GM18507 (cell line): ENCODE results near the gene ST7.

Experiments
- DNase-seq: peaks from one replicate; pipeline ENCODE4 v3.0.0; 2011; ENCODE audit warnings: low read depth; ENCODE audit not compliant: insufficient read length; ENCODE audit errors: extremely low spot score
- FAIRE-seq: peaks from 2 replicates; lab custom pipeline; 2011; peaks lifted over from hg19 to GRCh38; lab: Jason Lieb, UNC

The ST7 gene

DNA sequence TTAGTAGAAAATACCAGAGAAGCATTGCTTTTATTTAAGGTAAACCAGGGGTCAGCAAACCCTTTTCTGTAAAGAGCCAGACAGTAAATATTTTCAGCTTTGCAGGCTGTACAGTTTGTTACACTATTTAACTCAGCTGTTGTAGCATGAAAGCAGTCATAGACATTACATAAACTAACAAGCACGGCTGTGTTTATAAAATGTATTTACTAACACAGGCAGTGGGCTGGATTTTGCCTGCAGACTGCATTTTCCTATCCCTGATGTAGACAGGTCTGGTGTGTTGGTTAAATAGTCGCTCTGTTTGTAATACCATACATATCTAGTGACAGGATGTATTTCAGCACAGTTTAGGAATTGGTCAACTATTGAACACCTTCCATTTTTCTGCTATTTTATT lies 129.3 kb downstream of the ST7 start:
- no peak for FAIRE-seq
- DNase-seq: no peak

DNA sequence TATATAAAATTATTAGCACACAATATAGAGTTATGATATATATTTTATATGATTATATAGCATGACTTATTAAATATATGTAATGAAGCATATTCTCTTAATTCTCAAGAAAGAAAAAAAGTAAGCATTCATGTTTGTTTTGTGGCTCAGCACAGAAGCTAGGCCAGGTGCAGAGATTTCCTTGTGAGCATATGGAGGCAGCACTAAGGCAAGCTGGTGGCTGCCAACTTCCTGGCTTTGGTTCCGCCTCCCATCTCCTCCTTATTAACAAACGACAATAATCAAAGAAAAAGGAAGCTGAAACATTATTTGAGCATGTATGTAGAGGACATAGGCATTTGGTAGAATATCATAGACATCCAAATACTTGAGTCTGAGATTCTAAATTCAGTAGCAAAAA lies 130.3 kb downstream of the ST7 start:
- no peak for DNase-seq
- FAIRE-seq: no peak

DNA sequence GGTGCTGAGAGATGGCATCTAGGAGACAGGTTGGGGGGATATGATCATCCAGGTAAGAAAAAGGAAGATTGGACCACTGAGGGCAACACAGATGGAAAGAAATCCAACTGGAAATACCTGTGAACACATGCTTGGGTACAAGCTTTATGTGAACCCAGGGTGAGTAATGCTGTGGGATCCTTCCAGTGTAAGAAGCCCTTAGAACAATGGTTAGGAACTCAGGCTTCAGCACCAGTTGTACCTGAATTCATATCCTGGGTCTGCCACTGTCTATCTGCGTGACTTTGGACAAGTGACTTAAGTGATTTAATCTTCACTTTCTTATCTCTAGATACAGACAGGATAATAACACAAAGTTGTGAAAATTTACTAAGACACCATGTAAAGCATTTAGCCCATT lies 131.0 kb downstream of the ST7 start:
- no peak for FAIRE-seq
- no peak for DNase-seq

DNA sequence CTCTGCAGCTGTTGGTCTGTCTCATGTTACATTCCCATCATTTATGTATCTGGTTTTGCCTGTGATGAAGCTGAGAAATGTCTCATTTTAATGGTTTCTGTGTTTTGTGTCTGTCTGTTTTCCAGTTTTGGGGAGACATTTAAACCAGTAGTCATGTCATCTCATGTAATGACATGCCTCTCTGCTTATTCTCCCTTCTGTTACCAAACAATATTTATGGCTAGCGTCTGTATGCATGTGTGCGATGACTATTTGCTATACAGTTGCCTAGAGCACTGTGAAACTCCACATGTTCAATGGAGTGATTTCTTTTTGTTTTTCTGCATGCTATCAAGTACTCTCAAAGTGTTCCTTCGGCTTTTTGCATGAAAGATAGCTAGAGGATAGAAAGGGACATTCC lies 132.0 kb downstream of the ST7 start:
- no peak for FAIRE-seq

DNA sequence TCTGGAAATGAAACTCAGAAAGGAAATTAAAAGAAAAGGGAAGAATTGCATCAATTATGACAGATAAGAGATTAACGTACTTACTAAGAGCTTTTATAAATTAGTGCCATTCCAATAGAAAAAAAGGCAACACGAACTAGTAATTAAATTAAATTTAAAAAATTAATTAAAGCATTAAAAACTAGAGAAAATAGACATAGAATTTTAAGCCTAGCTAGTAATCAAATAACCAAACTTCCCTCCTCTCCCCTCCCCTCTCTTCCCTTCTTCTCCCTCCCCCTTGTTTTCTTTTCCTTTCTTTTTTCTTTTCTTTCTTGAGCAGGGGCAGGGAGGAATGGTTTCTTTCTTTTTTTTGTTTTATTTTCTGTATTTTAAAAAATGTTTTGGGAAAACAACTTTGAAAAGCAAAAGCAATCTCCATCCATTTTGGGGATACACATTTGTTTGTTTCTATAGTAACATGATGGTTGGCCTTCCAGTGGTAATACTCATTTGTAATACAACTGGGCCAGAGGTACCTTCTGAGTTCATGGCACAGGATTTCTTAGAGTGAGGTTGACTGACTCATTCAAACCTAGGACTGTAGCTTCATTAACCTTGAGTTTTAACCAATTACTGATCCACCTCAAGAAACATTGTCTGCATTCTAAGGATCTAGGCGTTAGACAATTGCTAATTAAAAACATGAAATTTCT lies 132.6 kb downstream of the ST7 start:
- no peak for FAIRE-seq
- DNase-seq: no peak

More for the DNA sequence above, 132.0 kb downstream of the ST7 start:
- no peak for DNase-seq

DNA sequence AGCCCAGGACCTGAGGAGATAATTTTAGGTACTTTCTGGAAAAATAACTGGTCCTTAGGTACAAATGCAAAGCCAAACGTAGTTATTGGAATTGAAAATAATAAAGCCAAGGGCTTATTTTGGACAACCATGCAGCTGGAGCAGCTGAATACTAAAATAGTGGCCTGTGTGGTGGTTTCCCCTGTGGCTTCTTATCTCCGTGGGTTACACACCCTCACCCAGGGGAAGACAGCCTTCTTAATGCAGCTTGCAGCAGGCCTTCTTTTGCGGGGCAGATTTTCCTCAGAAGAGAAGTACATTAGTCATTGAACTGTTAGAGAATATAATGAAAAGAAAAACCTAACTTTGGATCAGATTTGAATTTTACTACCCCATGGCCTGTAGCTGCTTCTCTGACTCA lies 133.5 kb downstream of the ST7 start:
- DNase-seq (no peak), FAIRE-seq (no peak)

DNA sequence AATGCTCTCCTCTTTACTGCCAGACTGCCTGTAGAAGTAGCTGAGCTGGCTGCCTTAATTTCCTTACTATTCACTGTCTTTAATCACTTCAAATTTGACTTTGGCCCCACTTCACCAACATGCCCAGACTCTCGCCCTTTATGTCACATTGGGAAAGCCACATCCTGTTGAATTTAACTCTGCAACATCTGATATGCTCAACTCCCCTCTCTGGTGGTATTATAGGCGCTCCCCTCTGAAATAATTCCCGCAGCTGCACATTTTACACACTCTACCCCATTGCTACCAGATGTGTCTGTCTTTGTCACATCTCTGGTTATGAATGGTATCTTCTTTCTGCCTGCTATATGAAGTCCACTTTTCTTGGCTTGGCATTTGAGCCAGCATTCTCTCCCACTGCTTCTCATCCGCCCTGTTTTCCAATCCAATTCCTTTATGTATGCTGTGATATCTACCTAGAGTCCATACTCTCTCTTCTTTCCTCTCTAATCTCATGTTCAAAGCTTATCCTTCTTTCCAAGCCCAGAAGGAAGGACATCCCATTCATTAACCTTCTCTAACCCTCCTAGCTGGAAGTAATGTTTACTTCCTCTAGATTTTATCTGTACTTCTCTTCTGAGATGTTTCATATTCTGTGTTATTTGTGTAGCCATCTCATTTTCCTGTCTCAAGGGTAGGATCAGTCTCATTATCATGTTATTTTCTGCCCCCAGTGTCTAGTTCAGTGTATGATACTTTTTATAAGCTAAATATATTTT lies 134.5 kb downstream of the ST7 start:
- FAIRE-seq: peak; percentile 24
- no peak for DNase-seq

DNA sequence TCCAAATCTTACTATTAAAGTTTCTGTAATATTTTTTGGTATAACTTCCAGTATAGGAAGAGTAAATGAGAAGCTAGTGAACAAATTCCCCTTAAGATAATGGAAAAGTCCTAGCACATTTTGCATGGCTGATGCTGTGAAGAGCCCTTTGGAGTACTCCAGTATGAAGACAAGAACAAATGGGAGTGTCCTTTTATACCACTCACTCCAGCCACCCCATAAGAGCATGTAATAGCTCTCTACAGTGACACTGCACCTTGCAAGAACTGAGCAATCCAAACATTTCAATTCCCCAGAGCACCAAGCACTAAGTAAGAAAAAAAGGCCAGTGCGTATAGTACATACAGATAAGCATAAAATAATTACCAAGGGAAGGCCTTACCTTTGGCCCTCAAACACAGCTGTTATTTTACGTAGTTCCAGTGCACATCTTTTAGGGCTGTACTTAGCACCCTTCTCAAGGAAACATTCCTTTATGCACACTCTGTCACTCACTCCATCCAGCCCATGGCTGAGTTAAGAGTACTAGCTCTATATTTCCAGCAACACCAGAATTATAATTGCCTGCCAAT lies 135.4 kb downstream of the ST7 start:
- DNase-seq: no peak
- no peak for FAIRE-seq

DNA sequence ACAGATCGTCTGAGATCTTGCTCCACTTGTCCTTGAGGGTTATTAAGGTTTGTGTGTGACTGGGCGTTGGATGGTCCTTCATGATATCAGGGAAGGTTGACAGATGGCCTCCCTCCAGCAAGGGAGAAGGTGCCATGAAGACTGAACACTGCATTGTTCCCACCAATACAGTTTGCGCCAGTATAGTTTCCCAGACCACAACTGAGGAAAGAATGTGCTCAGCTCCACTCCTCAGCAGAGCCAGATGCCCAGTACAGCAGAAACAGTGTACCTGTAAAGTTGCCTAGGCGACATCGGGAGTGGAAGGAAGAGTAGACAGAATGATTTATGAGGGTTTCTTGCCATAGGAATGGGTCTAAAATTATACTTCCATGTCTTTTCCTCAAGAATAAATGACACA lies 137.5 kb downstream of the ST7 start:
- DNase-seq (no peak), FAIRE-seq (no peak)

DNA sequence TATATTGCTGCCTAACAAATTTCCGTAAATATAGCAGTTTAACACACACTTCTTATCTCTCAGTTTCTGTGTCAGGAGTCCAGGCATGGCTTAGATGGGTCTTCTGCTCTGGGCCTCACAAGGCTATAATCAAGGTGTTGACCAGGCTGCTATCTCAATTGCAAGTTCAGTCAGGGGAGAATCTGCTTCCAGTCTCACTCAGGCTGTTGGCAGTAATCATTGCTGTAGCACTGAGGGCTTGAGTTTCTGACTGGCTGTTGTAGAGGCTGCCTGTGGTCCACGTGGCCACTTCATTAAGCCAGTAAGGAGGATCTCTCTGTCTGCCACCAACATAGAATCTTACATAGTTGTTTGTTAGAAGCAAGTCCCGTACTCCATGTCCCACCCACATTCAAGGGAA lies 138.4 kb downstream of the ST7 start:
- FAIRE-seq (no peak), DNase-seq (no peak)

DNA sequence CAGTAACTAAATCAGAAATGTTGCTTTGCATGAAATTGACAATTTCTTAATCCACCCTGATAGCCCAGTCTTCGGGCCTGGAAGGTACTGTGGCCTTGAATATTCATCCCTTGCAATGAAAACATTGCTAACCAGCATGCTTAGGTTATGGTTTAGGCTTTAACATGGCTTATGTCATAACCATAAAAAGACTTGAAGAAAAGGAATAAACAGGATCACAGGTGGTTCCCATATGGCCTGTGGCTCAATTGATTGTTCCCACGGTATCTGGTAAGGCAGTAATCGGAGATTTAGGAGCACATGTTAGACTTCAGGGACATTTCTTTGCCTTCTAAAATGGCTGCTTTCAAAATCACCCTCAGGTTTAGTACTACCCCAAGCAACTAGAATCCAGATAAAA lies 139.5 kb downstream of the ST7 start:
- FAIRE-seq (no peak), DNase-seq (no peak)

DNA sequence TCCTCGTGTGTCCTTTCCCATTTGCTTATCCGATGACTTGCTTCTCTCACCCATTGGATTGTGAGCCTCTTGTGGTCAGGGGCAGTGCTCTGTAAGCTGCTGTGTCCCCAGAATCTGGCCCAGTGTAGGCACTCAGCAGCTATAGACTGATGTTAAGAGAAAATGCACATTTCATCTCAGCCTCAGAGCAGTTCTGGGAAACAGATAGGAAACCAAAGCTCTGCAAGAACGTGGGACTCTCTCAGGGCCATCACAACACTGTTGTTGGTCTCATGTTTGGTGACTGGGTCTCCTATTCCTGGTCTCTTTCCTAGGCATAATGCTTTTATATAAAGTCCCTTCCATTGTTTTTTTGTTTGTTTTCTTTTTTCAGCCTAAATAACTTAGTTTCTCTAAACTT lies 141.2 kb downstream of the ST7 start:
- FAIRE-seq (no peak), DNase-seq (no peak)

DNA sequence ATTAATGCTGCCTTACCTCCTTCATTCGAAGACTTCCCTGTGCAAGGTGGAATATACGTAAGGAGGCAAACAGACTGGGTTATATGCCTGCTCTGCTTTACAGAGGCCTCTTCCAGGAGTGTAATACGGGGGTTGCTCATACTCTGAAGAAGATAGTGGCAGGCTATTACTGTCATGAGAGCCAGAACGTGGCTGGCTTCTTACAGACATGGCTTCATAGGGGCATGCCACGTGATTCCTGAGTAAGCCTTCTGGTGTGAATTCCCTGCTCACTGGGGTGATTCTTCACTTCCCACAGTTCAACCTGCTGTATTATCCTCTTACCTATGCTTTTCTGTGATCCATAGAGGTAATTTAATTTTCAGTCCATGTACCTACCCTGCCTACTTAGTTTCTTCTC lies 141.8 kb downstream of the ST7 start:
- FAIRE-seq (no peak), DNase-seq (no peak)

DNA sequence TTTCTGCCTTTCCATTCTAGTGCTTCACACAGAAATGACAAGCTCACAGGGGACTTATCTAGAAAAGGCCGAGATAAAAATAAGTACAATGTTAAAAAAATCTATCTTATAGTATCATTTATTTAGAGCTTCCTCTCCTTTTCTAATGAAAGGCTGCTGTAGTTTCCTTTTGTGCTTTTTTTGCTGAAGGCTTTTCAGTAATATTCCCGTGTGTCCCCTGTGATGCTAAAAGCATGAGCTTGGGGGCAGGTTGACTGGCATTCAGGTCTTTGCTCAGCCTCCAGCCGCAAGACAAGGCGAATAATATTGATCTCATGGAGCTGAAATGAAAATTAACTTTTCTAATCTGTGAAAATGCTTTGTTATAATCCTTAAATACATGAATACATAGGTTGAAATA lies 143.0 kb downstream of the ST7 start:
- no peak for FAIRE-seq
- DNase-seq: no peak

DNA sequence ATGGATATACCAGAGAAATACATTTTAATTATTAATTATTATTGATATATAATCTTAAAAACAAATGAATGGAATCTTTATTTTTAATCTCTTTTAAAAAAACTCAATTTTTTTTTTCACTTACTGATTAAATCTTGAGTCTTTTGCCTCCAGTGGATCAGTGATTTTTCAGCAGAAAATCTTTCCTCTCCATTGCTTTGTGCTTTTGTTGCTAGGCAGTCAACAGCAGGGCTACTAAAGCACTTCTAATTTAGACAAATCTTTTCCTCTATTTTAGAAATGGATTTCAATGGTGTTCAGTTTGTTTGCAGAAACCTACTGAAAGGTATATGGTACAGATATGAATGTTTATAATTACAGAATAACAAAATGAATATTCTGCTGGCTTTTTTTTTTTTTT lies 143.6 kb downstream of the ST7 start:
- no peak for FAIRE-seq
- DNase-seq: no peak

DNA sequence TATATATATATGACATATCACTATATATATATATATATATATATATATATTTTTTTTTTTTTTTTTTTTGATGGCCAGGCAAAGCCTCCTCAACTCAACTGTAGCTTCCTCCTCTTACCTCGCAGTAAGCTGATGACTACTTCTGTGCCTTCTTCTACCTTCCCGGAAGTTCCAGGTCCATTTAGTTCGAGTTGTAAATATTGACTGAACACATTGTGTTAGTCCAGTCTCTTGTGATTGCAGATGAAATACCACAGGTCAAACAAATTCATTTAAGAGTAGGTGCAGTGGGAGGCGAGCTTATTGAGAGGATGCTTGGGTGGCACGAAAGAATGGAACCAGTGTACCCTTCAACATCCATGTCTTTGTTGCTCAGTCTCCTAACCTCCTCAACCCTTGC lies 144.6 kb downstream of the ST7 start:
- DNase-seq (no peak), FAIRE-seq (no peak)

DNA sequence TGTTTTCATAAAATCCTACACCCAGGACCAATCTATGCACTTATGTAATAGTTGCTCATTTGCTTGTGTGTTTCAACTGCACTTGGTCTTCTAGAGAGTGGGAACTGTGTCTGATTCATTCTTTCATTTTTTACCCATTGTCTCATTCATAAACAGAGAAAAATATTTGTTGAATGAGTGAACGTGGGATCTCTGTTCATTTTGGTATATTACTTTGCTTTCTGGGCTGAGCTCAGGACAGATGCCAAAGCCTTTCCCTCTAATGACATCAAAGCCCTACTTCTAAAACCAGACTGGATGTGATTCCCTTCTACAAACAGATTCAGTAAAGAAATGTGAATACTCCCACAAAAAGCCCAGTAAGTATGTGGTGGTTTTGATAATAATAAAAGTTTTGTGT lies 145.2 kb downstream of the ST7 start:
- no peak for DNase-seq
- FAIRE-seq: no peak

DNA sequence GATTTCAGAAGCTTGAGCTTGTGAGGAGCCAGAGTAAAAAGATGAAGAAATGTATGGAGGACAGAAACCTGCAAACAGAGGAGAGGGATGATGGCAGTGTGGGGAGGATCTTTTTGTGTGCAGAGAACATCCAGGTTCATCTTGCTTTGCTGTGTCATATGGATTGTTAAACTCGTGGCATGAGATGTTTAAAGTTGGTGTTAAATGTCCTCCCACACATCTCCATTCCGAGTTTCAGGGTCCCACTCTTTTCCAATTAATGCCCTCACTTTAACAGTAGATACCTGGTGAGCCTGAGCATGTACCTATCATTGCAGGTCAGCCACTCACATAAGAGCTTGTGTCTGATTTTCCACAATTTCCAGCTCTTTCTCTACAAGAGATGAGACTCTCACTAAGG lies 147.7 kb downstream of the ST7 start:
- FAIRE-seq (no peak), DNase-seq (no peak)

DNA sequence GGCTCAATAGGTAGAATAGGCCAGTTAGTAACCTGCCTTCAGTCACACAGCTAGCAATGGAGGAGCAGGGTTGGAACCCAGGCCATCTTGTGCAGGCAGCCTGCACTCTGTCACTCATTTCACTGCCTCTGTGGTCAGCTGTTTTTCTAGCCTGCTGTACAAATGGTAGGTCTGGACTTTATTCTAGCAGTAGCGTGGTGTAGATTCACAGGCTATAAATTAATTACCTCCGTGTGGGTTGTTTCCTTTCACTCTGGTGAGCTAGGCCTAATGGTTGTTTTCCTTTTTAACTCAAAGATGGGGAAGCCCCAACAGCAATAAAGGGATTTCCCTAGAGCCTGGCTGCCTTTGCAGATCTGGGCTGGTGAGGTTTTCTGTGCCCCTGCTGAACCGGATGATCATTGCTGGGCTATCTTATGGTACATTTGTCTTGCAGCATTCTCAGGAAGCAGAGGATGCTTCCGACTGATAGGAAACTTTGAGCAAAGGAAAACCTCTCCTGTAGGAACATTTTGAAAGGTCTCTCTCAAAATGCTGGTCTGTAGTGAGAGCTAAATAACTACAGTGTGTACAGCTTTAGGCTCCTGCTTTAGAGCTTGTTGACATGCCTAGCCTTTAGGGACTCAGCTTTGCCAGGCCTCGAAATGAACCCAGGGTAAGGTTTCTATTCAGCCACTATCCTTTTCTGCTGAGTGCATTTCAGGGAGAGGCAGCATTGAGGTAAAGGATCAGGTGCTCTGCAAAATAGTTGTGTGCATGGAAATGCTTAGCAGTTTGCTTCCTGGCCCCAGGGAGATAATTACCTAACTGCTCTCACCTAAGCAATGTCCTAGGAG lies 157.4 kb downstream of the ST7 start:
- FAIRE-seq: peak; percentile 93
- peak; percentile 14 for DNase-seq

DNA sequence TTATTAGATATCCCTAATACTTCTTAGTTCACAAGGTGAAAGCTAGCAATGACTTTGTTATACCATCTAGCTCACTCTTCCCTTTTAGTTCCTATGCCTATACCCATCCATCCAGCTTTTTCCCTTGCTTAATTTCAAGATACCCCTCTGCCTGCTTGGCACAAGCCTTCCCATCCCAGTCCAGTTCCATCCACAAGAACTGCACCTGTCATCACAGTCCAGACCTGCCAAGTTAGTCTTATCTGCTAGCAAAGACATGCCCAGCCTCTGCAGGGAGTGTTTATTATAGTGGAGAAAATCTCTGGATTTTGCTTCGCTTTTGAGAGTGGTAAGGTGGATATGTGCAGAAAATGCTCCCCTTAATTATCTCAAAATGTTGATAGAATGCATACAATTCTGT lies 158.2 kb downstream of the ST7 start:
- FAIRE-seq (no peak), DNase-seq (no peak)
